Stimulated activated CD4-positive, alpha-beta T cell treated with anti-CD3 and anti-CD28 coated beads, Interleukin-2, amount 100 ng/mL, for 24 hours (primary cell): ENCODE results near the gene CHST8.
A peak's percentile ranks its signal among the peaks of the same experiment; 100 is the strongest.

Experiments used
- DNase-seq, 2 donors: peaks; one replicate each; pipeline ENCODE4 v3.0.0-alpha.2; 2020

The CHST8 gene

DNA sequence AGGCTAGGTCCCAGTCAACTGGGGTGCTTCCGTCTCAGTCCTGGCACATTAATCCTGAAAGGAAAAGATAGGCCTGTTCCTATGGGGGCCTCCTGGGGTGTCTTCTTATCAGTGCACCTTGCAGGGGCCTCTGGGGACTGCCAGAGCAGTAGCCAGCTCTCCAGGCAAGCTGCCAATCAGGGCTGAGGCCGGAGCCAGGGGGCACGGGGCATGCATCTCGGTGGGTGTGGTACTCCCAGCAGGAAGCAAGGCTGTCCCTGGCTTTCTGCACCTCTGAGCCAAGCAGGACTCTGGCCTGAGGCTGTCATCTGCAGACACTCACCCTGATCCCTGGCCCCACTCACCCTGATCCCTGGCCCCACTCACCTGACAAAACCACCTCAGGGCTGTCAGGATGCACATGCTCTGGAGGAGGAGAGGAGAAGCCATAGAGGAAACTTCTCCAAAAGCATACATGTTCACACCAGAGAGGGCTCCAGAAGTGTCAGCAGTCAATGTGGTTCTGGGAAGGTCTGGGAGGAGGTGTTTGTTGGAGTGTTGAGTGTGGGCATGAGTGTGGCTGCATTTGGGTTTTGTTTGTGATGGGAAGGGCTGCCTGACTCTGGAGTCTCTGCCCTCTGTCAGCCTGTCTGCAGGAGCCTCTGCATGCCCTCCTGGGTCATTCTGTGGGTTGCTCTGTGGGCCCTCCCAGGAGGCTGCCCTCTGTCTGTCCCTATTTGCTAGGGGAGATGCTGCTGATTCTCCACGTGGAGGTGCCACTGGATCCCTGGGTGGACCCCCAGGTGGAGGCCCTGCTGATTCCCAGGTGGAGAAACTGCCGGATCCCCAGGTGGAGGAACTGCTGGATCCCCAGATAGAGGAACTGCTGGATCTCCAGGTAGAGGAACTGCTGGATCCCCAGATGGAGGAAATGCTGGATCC is 152.2 kb downstream of the CHST8 start:
- no peak for DNase-seq

DNA sequence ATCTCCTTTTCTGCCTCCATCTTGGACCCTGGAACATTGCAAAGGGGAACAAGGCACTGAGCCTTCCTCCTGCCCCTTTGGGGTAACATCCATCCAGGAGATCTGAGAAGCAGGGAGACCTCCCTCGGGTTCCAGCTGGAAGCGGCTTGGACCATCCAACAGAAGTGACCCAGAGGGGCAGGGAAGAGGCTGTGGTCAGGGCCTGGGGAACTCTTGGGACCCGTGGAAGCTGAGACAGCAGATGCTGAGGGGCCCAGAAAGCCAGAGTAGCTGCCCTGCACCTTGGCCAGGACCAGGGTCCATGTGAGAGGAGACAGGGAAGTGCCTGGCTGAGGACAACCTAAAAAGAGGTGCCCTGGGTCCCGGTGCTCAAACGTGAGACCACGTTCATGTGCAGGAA is 153.0 kb downstream of the CHST8 start:
- DNase-seq = no peak

DNA sequence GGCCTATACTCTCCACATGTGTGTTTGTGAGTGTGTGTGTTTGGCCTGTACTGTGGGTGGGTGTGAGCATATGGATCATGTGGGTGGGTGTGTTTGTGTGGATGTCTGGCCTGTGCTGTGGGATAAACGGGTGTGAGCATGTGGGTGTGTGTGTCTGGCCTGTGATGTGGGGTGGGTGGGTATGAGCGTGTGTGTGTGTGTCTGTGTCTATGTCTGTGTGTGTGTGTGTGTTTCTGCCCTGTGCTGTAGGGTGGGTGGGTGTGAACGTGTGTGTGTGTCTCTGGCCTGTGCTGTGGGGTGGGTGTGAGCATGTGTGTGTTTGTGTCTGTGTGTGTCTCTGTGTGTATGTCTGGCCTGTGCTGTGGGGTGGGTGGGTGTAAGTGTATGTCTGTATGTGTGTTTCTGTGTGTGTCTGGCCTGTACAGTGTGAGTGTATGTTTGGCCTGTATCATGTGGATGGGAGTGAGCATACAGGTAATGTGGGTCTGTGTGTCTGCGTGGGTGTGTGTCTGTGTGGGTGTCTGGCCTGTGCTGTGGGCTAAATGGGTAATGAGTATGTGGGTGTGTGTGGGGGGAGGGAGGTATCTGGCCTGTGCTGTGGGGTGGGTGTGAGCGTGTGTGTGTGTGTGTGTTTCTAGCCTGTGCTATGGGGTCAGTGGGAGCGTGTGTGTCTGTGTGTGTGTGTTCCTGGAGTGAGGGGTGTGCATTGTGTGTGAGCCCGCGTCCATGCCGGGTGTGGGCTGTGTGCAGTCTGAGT is 154.2 kb downstream of the CHST8 start:
- no peak for DNase-seq

DNA sequence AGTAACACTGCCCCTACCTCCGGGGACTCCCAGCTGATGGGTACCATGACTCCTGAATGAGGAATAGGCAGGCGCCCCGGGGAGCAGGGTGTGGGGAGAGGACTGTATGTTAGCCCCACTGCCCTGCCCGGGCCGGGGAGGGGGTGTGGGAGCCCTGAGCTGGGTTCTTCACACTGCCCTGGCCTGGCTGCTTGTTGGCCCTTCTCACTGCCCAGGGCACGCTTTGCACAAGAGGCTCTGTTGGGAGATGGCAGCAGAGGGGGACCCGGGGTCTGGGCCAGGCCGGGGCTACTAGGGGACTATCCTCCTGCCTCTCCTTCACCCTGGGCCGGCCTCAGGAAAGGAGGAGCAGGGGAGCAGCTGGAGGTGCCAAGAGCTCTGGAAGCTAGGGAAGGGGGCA is 155.6 kb downstream of the CHST8 start:
- no peak for DNase-seq

DNA sequence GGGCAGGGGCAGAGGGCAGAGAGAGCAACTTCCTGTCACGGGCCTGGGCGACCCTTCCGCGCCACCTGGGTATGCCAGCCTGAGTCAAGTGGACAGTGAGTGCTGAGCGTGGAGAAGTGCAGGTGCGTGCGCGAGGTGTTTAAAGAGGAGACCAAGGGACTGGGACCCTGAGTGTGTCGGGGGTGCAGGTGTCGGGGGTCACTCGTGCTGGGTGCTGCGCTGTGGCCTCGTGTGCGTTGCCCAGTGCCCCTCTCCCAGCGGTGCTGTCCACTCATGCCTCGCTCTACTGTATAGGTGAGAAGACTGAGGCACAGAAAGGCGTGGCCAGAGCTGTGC is 156.0 kb downstream of the CHST8 start:
- no peak for DNase-seq

DNA sequence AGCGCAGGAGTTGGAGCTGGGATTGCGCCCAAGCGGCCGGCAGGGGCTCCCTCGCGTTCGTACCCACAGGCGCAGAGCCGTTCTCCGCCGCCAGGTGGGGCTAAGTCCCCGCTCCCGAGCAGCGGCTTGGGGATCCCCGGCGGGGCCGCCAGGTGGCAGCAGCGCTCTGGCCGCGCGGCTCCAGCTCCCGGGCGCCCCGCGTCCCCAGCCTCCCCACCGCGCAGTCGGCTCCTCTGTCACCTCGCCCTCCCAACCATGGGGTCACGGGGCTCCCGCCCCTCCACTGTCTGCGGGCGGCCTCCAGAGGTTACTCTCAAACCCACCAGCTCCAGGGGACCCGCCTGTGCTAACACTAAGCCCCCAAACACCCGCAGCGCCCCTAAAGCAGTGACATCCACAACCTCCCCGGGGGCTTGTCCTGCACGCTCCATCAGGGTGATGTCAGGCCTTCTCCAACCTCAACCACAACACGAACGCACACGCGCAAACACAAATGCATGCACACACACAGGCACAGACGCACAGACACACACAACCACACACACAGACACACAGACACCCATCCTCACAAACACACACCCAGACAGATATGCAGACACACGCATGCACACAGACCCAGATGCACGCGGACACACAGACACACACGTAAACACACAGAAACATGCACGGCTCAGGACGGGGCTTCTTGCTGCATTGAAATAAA is 156.5 kb downstream of the CHST8 start:
- peak; percentile 89 to 90 for DNase-seq

DNA sequence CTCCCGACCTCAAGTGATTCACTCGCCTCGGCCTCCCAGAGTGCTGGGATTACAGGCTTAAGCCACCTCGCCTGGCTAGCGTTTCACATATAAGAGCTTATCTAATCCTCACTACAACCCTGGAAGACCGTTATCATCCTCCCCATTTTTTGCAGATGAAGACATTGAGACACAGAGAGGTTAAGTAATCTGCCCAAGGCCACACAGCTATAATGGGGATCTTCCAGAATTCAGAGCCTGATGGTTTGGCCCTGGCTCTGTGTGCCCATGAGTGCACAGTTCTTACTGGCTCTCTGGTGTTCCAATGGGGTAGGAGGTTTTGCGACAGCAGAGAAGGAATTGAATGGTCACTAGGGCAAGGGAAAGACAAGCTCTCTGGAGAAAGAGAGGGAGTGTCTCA is 158.1 kb downstream of the CHST8 start:
- no peak for DNase-seq

DNA sequence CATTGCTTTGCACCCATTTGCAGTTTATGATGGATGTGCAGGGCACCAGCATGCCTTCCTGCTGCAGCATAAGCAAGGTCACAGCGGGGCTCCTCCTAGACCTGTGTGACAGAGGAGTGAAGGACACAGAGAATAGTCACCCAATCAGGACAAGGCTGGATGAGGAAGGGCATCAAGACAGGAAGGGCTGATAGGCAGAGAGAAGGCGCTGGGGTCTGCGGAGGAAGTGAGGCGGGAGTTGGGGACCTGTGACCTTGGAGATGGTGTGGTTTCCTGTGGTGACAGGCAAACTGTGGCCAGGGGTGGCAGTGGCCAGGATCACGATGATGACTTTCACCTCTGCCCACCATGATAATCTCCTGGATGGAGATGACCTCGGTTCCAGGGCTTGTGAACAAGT is 158.5 kb downstream of the CHST8 start:
- no peak for DNase-seq

DNA sequence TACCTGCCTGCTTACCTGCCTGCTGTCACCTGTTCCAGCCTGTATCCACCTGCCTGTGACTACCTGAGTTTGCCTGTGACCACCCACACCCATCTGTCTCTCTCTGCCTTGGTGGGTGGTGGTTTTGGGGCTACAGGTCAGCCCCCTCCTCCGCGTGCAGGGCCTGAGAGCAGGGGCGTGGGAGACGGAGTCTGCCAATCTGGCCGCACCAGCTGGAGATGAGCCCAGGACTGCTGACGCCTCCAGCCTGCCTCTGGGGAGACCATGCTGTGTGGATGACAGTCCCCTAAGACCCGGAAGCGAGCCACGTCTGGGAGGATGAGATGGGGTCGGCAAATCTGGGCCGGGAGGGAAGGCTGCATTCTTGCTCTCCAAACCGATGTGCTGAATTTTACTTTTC is 159.0 kb downstream of the CHST8 start:
- no peak for DNase-seq

DNA sequence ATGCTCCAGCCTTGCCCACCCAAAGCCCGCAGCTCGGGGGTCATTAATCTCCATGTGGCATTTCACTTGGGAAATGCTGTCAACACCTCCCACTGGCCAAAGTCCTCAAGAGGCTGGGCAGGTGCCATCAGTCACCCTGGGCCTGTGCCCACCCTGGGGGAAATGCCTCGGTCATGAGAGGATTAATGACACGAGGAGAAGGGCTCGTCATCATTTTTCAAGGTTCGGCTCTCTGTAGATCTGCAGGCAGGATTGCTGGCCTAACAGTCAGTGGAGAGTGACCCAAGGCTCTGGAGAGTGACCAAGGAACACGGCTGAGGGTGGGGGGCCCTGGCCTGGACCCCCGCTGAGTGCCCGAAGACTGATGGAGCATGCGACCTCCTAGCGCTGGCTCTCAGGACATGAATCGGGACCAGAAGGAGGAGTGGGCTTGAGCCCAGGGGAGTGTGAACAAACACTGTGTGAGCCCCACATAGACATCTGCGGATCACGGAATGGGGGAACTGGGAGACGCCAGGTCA is 159.7 kb downstream of the CHST8 start:
- DNase-seq = no peak

DNA sequence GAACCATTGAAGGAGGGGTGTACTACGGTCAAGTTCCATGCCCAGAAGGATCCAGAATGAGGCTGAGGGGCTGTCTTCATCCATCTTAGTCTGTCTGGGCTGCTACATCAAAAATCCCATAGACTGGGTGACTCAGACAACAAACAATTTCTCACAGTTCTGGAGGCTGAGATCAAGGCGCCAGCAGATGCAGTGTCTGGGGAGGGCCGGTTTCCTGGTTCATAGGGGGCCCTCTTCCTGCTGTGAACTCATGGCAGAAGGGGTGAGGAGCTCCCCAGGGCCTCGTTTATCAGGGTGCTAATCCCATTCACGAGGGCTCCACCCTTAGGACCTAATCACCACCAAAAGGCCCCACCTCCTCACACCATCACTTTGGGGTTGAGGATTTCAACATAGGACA is 160.2 kb downstream of the CHST8 start:
- no peak for DNase-seq

DNA sequence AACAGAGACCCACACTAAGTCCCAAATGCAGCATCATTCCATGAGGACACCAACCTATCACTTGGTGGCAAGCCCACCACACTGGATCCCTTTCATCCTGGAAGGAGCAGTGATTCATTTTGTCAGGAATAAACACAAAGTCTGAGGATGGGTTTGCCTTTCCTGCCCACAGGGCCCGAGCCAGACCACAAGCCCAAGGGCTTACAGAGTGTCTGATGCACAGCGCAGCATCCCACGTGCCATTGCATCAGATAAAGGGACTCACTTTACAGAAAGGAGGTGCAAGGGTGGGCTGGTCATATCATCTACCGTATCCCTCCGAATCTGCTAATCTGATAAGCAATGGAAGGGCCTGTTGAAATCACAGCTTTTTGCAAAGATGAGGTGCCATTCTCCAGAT is 162.7 kb downstream of the CHST8 start:
- DNase-seq = no peak

DNA sequence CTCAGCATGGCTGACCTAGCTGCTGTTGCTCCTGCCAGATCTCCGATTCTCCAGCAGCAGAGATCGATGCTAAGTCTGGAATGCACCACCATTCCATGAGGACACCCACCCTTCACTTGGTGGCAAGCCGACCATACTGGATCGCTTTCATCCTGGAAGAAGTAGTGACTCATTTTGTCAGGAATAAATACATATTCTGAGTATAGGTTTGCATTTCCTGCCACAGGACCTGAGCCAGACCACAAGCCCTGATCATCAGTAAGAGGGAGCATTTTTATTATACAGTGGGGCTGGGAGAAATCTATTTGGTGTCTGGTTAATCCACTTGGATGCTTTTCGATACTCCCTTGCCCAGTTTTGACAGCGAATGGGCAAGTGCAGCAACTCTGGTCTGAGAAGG is 164.0 kb downstream of the CHST8 start:
- no peak for DNase-seq

DNA sequence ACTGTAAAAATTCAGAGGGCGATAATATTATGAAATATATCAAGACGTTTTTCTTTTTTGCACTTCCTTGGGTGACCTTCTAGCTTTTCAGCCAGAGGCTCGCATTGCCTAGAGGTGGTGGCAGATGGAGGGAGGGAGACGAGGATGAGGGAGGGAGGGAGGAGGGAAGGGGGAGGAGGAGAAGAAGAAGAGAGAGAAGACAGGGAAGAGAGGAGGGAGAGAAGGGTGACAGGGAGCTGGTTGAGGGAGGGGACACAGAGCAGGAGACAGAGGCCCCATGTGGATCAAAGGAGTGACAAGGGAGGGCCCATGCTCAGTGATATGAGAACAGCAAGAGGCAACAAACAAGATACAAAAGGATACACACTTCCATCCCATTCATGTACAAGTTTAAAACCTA is 166.9 kb downstream of the CHST8 start:
- DNase-seq = no peak

DNA sequence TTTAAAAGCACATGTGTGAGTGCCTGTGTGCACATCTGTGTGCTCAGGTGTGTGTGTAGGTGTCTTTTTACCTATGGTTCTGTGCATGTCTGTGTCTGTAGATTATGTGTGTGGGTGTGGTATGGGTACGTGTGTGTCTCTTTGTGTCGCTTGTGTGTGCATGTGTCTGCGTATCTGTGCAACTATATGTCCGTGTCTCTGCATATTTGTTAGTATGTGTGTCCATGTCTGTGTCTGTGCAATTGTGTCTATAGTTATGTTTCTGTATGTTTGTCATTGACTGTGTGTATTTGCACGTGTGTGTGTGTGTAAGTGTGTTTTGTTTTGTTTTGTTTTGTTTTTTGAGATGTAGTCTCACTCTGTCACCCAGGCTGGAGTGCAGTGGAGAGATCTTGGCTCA is 167.6 kb downstream of the CHST8 start:
- DNase-seq = no peak

DNA sequence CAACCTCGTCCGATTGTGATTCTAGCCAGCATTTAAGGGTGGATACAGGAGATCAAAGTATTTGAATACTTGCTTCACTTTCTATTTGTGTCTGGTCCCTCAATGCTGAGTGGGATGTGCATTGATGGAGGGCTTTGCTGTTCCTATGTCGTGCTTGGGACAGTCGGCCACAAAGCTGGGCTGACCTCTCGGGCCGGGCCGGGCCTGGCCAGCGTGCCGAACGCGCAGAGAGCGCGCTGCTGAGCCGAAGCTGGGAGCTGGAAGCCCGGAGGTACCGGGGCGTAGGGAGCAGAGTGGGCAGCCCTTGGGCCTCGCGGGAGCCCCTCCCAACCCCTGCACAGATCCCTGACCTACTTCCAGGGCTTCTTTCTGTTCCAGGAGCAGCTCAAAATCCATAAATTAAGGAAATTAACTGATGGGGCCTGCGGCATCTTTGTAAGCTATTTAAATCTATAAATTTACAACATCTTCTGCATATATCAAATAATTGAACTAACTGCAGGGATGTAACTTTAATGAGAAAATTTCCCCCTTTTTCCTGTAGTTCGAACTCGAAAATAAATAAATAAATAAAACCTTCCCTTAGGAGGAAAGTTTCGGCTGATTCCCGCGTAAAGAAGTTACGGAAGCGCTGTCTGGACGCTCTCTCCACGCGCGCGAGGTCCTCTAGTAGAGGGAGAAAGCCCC is 173.1 kb downstream of the CHST8 start:
- DNase-seq = no peak

DNA sequence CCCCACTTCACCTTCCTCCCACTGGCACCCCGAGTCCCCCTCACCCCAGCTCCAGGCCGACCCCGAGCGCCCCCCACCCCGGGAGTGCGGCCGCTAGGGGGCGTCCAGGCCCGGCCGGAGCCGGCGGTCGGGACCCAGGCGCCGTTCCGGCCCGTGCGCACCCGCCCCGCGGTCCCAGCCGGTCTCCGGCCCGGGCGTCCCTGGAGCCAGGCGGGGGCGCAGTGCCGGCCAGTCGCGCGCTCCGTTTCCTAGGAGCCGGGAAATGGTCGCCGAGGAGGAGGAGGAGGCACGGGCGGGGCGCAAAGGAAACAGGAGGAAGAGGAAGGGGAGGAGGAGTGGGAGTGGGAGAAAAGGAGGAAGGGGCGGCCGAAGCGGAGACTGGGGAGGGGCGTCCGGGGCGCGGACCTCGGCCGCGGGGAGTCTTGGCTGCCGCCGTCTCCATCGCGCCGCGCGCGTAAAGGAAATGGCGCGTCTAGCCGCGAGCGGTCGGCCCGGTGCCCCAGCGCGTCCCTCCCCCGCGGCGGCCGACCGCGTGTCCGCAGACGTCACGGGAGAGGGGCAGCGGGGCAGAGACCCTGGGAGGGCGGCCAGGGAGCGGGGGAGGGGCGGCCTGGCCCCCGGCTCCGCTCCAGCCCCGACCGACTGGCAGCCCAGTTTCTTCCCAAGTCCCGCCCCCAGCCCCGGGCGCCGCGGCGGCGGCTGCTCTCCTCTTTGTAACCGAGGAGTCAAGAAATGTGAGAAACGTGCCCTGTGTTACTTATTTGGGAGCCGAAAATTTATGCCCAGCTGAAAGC is 173.8 kb downstream of the CHST8 start:
- peak; percentile 70 to 72 for DNase-seq

DNA sequence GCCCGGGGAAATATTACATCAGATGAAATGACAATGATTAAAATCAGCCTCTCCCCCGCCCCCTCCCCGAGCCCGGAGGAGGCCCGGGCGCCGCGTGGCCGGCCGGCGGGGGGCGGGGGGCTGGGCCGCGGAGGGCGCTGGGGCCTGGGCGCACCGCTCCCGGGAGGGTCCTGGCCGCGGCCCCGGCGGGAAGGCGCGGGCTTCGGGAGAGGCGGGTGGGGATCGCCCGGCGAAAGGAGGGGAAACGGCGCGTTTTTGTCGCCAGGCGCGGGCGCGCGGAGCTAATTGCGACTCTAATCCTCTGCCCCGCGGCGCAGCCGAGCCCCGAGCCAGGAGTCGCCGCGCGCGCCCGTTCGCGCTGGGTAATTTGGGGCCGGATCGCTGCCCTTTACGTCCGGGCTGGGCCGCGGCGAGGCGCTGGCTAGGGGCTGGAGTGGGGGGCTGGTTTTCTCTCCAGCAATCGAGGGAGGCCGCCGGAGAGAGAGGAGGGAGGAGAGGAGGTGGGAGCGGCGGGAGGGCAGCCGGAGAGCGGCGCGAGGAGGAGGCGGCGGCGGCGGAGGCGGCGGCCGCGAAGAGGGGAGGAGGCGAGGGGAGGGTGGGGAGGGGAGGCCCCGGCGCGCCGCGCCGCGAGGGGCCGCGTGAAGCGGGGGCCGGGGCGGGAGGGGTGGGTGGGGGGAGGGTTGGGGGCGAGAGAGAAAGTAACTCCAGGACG is 174.6 kb downstream of the CHST8 start, which contains the start of gene KCTD15:
TSS of gene KCTD15 (plus strand) at position 707 of the 712 bp plus-strand sequence. CDS start 3,585 bp downstream, outside the sequence.
- DNase-seq = peak; percentile 41 to 53

DNA sequence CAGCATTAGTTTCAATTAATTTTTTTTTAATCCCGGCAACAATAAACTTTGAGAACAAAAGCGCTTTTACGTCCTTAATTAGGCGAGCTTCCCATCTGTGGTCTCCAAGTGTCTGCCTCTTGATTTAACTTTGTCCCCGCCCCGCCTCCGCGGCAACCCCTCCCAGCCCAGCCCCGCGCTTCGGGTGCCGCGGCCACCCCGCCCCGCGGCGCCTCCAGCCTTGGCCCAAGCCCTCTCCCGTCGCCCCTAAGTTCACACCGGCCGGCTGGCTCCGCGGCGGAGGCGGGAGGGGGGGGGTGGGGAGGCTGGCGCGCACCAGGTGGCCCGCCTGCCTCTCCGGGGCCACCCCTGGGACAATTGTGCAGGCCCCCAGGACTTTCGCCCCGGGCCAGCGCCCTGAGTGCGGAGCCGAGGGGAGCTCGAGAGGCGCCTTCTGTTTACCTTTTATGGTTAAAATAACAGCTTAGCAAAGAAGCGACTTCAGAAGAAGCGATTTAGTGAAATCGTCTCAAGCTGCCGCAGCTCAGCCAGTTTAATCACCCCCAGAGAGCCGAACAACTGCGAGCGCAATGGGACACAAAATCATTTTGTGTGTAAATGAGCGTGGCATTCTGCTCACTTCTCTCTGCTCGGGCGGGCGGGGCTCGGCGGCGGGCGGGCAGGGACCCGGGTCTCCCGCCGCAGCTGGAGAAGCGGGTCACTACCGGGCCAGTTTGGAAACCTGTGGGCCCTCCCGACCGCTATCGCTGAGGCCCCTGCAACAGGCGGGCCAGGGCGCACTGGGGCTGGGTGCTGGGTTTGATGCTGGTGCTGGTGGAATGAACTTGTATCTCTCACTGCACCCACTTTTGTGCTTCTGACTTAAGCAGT is 176.3 kb downstream of the CHST8 start:
- peak; percentile 34 to 48 for DNase-seq

DNA sequence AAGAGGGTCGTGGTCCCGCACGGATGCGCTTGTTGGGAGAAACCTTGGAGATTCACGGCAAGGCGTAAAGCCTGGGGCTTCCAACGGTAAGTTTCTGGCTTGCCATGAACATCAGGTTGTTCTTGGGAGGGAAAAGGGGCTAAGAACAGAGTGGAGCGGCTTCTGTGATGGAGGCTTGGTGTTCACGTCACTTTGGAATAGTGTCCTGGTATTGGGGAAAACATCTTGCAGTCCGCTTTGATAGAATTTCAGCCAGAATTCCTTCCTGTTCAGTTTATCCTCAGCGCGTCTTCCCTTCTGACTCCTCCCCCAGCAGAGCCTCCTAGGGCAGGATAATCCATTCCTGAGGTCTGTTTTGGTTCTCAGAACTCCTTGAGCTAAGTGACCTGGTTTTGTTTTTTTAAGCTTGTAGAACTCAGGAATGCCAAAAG is 176.9 kb downstream of the CHST8 start:
- no peak for DNase-seq
